Stimulated activated CD4-positive, alpha-beta T cell treated with anti-CD3 and anti-CD28 coated beads, Interleukin-15, amount 100 ng/mL, for 48 hours (primary cell): ENCODE measurements around the gene NFASC.

Experiments
- DNase-seq, 2 donors: peaks; one replicate each; pipeline ENCODE4 v3.0.0-alpha.2; 2020; ENCODE audit warnings: low read depth in 2 of 2

Gene NFASC

DNA sequence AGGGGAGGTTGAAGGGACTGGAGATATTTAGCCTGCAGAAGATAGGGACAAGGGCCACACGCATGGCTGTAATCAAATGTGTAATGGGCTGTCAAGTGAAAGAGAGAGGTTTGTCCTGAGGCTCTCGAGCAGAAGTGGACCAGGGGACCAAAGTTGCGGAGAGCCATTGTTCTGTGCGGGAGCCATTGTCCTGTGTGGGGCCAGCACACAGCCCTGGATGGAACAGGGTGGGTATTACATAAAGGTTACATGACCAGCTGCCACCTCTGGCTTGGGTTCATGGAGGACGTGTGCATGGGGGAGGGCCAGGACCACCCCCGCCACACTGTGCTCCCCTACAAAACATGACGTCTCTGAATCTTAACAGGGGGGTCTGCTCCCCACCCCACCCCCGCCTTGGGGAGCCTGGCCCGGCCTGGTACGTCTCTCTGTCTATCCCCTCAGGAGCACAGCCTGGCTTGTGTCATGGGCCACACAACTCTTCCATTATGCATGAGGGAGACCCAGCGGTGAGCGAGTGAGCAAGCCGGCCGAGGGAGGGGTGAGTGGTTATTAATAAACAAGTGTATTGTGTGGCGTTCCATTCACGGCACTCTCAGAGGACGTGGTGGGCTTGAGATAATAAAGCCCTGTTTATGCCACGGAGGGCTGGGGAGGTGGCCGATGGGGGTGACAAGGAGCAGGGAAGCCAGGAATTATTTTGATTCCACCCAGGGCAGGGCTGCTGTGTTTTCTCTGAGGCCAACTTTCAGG, at the start of gene NFASC:
Gene NFASC (plus strand): TSS at position 703 of the 753 bp plus-strand sequence. CDS start 73,454 bp downstream, outside the sequence.
- DNase-seq: no peak

DNA sequence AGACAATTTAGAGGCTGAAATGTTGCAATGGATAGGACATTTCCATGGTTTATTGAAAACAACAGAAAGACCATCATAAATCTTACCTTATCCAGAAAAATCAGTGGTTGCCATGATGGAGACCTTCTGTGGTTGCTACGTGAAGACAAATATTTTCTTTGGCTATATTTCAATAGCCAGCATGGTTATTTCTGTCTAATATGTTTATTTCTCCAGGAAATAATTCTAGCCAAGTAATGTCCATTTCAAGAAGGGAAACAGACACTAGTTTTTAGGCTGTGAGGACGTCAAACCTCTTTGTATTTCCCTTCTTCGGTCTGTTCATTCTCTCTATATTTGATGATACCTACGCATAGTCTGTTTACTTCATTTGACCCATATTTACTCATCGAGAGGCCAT, 49.2 kb upstream of the NFASC start:
- DNase-seq: no peak

DNA sequence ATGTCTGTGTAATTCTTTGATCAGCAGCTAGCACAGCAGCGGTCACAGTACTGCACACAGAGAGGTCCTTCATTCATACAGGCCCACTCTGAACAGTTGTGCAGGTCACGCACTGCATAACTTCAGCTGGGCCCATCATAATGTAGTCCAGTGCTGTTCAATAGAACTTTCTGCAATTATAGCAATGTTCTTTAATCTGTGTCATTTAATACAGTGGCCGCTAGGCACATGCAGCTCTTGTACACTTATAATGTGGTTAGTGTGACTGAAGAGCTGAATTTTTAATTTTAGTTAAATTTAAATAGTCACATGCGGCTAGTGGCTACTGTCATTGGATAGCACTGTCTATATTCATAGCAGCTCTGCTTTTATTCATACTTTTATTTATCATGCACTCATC, 48.7 kb upstream of the NFASC start:
- DNase-seq: no peak

GRCh38 chr1:204826970-204827369, 43.7 kb upstream of the NFASC start:
- DNase-seq: no peak

DNA sequence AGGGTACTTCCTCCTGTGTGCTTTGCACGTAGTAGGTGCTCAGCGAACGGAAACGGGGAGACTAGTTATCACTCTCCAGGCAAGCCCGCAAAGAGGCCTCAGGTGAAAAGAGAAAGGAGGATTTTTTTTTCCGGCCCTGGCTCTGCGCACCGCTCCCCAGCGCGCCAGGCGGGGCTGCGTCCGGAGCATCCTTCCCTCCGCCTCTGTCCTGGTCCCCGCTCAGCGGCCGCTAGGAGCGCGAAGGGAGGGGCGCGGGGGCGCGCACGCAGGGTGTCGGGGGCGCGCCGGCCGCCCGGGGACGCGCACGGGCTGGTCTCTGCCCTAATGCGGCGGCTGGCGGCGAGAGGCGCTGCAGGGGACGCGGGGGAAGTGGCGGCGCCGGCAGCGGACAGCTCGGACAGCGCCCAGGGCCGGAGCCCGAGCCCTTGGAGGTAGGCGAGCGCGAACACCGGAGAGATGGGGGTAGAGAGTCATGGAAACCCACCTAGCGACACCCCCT, 42.3 kb upstream of the NFASC start:
- peak; percentile 14 to 49 for DNase-seq

DNA sequence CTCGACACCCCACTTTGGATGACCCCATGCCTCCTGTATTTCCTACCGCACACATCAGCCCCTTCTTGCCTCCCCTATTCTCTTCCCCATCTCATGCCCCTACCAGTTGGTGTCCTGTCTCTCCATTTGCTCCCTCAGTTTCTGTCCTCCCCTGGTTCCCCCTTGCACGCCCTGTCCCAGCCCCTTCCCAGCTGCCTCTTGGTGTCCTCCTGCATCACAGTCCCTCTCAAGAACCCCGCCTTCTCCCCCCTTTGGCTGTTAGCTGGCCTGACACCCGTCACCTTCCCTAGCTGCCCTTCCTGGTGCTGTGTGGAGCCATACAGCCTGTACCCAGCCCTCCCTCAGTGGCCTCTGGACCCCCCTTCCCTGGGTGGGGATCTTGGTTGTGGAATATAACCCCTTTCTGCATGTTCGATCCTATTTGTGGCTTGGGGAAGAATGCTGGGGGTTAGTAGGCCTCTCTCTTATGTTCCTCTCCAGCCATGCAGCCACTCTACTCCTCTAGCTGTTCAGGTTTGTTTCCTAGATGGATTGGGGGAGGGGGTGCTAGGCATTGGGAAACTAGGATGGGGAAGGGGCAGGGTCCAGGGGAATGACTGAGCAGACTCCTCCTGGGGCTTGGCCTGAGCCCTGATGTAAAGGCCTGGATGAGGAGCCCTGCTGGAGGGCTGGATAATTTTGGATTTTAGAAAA, 41.4 kb upstream of the NFASC start:
- no peak for DNase-seq

- DNase-seq: no peak
Observed at GRCh38 chr1:204830747-204831146, 39.9 kb upstream of the NFASC start.

- DNase-seq: no peak
Observed at GRCh38 chr1:204831186-204831585, 39.5 kb upstream of the NFASC start.

GRCh38 chr1:204834336-204834735, 36.3 kb upstream of the NFASC start:
- DNase-seq: no peak

GRCh38 chr1:204834752-204835151, 35.9 kb upstream of the NFASC start:
- no peak for DNase-seq

GRCh38 chr1:204835737-204836136, 34.9 kb upstream of the NFASC start:
- DNase-seq: no peak

- DNase-seq: no peak
Observed at GRCh38 chr1:204836856-204837255, 33.8 kb upstream of the NFASC start.

DNA sequence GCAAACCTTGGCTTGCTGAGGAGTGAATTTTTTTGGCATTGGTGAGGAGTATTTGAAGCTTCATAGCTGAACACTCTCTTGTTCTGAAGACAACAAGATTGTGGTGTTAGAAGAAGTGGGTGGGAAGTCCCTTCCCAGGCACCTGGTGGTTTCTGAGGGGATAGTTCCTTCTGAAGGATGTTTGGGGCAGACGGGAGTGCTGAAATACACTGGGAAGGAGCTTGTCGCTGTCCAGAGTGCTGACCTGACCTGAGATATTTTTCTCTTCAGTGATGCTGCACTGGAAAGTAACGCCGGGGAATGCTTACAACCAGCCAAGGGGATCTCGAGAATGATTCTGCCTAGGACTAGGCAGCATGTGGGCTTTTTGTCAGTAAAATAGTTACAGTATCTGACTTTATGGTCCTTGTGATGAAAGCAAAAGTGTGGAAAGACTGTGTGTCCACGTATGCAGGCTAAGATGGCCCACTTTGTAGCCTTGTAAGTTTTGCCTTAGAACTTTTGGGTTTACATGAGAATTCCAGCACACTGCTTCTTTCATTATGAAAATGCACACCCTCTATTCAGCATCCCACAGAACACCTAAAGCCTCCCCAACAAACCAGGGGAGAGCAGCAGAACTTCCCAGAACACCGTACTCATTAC, 33.1 kb upstream of the NFASC start:
- no peak for DNase-seq

- DNase-seq: no peak
Observed at GRCh38 chr1:204841316-204841715, 29.3 kb upstream of the NFASC start.

DNA sequence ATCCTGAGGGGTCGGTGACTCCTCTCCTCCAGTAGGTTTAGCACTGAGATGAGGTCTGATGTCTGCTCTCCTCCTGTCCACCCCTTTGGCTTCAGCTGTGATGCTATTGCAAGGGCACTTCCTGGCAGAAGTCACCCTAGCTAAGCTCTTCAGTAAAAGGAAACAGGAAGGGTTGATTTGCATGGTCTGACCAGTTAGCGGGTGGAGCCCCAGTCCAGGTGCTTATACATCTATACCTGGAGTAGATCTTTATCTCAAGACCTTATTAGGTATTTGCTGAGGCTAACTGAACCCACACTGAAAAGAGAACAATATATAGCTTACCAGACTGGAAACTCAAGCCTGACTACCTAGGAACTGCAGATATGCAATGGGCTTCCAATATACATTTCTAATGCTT, 28.9 kb upstream of the NFASC start:
- no peak for DNase-seq

- no peak for DNase-seq
Observed at GRCh38 chr1:204842369-204842768, 28.3 kb upstream of the NFASC start.

DNA sequence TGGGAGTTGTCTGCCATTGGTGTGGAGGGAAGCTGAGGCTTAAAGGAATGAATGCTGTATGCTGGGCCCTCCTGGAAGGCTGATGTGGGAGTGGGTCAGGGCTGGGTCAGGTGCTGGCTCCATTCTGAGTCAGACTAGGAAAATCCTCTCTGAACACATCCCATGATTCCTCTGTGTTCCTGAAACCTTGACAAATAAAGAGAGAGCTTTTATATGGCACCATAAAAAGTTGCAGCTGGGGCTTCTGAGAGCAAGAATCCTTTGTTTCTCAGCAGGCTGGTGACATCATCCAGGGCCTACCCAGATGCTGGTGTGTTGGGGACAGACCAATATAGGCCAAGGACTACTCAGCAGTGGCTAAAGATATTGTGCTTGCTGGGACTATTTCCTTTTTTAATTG, 27.8 kb upstream of the NFASC start:
- DNase-seq: no peak

- DNase-seq: no peak
Observed at GRCh38 chr1:204846546-204846945, 24.1 kb upstream of the NFASC start.

DNA sequence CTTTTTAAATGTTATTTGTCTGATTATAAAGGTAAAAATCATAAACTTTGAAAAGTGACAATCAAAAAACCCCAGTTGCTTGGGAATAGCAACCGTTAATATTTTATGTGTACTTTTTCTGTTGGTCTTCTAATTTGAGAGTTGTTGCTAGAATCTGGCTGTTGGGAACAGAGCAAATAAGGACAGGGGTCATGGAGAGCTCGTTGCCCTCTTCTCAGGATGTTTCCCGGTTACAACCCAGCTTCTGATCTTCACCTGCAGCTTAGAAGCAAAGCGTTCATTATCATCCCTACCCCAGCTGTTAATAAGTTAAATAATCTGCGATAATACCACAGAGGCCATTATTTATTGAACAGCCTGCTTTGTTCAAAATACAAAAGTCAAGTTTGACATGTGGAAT, 22.1 kb upstream of the NFASC start:
- no peak for DNase-seq

- DNase-seq: no peak
Observed at GRCh38 chr1:204852854-204853253, 17.8 kb upstream of the NFASC start.

DNA sequence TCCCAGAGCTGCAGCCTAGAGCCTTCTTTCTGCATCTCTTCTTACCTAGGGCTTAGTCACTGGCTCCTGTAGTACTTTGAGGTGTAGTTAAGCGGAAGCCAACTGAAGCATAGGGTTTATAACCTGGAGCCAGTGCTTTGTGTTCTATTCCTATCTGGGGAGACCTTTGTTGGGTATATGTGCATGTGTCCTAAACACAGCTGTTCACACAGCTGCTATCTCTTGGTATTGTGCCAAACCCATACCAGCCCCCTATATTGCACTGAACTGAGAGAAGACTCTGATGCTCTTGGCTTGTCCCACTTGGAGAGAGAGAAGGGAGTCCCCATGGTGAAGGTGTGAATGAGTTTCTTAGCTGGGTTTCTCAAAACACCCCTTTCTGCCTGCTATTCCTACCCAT, 17.2 kb upstream of the NFASC start:
- no peak for DNase-seq

GRCh38 chr1:204854286-204854685, 16.4 kb upstream of the NFASC start:
- DNase-seq: no peak

DNA sequence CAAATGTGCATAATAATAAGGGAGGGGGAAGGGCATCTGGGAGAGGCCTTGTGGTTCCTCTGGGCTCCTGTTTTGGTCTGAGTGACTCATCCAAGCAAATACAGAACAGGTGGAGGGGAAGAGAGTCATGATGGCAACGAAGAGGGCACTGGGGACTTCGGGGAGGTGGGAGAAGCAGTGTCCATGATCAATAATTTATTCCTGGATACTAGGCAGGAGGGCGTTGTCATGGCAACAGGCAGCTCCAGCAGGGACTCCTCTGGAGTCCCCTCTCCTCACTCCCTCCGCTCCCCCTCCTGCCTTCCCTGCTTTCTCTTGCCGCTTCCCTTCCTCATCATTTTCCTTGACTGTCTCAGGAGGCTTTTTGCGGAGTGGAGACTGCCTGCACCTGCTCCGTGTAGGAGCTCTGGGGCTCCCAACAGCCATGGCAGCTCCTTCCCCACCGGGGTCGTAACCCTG, 12.3 kb upstream of the NFASC start:
- no peak for DNase-seq
